HEK293 (cell line): ENCODE measurements around the gene MEMO1.
A peak's percentile ranks its signal among the peaks of the same experiment; 100 is the strongest.

Source experiments
- CTCF ChIA-PET: fragments of 350-600 bp; formaldehyde crosslinking; extraction: SDS; loops from one replicate; lab custom pipeline; 2021; ENCODE audit warnings: antibody characterized with exemption; lab: Yijun Ruan, JAX
- POLR2A ChIA-PET: fragments of 300-600 bp; formaldehyde crosslinking; extraction: SDS; loops from one replicate; lab custom pipeline; 2020; ENCODE audit warnings: antibody characterized with exemption, inconsistent platforms; lab: Yijun Ruan, JAX
- H3K27ac ChIP-seq: fragments of 200-500 bp; sonication (Bioruptor generic); 2 replicates; pipeline ENCODE4 v1.5.1; 2014; ENCODE audit warnings: low read depth, low read length, control low read depth, inconsistent platforms; ENCODE audit errors: extremely low read depth
- H3K36me3 ChIP-seq, 2 experiments: fragments of 200-500 bp in 1 of 2; sonication (Bioruptor generic) in 1 of 2; 1 replicate in 1 of 2; 2 replicates in 1 of 2; pipeline ENCODE4 v1.5.1; 2014 to 2017; ENCODE audit warnings: inconsistent platforms in 2 of 2, low read length in 2 of 2; ENCODE audit not compliant: control insufficient read depth in 2 of 2, insufficient read depth in 1 of 2
- H3K4me1 ChIP-seq: fragments of 200-500 bp; sonication (Bioruptor generic); 2 replicates; pipeline ENCODE4 v1.5.1; 2014; ENCODE audit warnings: mild to moderate bottlenecking, low read length, inconsistent platforms; ENCODE audit not compliant: control insufficient read depth, insufficient read depth
- H3K4me3 ChIP-seq: 2 replicates; pipeline ENCODE4 v1.5.1; 2011; ENCODE audit warnings: low read depth, mild to moderate bottlenecking, control low read depth, low read length, moderate library complexity
- H3K9me3 ChIP-seq: fragments of 200-500 bp; sonication (Bioruptor generic); 2 replicates; pipeline ENCODE4 v1.5.1; 2014; ENCODE audit warnings: low read depth, low read length, inconsistent platforms; ENCODE audit not compliant: control insufficient read depth, insufficient read depth
- HOXC10 ChIP-seq: sonication (generic); formaldehyde crosslinking; IDR thresholded peaks from 2 replicates; pipeline ENCODE4 v1.8.1; 2023; ENCODE audit warnings: mild to moderate bottlenecking, missing genetic modification reagents
- ZNF214 ChIP-seq: fragments of 450-650 bp; formaldehyde crosslinking; IDR thresholded peaks from 2 replicates; pipeline ENCODE4 v1.5.1; 2017; ENCODE audit warnings: missing biosample characterization, mild to moderate bottlenecking, missing genetic modification characterization, borderline replicate concordance
- ZNF501 ChIP-seq: fragments of 450-650 bp; formaldehyde crosslinking; IDR thresholded peaks from 2 replicates; pipeline ENCODE4 v1.5.1; 2016; ENCODE audit warnings: missing biosample characterization, missing genetic modification characterization
- ZNF585B ChIP-seq: fragments of 450-650 bp; formaldehyde crosslinking; IDR thresholded peaks from 2 replicates; pipeline ENCODE4 v1.5.1; 2016; ENCODE audit warnings: missing biosample characterization, missing genetic modification characterization
- ZNF623 ChIP-seq: fragments of 450-650 bp; formaldehyde crosslinking; IDR thresholded peaks from 2 replicates; pipeline ENCODE4 v1.5.1; 2016; ENCODE audit warnings: missing biosample characterization, missing genetic modification characterization
- ZNF843 ChIP-seq: fragments of 450-650 bp; formaldehyde crosslinking; IDR thresholded peaks from 2 replicates; pipeline ENCODE4 v1.5.1; 2016; ENCODE audit warnings: missing biosample characterization, missing genetic modification characterization
- TF ChIP-seq, protein P1 (sequence below): fragments of 450-650 bp; formaldehyde crosslinking; IDR thresholded peaks from 2 replicates; pipeline ENCODE4 v1.5.1; 2016; ENCODE audit warnings: missing biosample characterization, missing genetic modification characterization, borderline replicate concordance
- TF ChIP-seq, protein P2 (sequence below): fragments of 450-650 bp; IDR thresholded peaks from 2 replicates; pipeline ENCODE4 v1.5.1; 2018; ENCODE audit warnings: missing biosample characterization, missing genetic modification characterization
- TF ChIP-seq, protein P3 (sequence below): fragments of 450-650 bp; formaldehyde crosslinking; IDR thresholded peaks from 2 replicates; pipeline ENCODE4 v1.5.1; 2016; ENCODE audit warnings: missing biosample characterization, missing genetic modification characterization, low read depth
- TF ChIP-seq, protein P4 (sequence below): fragments of 450-650 bp; formaldehyde crosslinking; IDR thresholded peaks from 2 replicates; pipeline ENCODE4 v1.5.0; 2017; ENCODE audit warnings: missing biosample characterization, missing genetic modification characterization, borderline replicate concordance

The MEMO1 gene

DNA sequence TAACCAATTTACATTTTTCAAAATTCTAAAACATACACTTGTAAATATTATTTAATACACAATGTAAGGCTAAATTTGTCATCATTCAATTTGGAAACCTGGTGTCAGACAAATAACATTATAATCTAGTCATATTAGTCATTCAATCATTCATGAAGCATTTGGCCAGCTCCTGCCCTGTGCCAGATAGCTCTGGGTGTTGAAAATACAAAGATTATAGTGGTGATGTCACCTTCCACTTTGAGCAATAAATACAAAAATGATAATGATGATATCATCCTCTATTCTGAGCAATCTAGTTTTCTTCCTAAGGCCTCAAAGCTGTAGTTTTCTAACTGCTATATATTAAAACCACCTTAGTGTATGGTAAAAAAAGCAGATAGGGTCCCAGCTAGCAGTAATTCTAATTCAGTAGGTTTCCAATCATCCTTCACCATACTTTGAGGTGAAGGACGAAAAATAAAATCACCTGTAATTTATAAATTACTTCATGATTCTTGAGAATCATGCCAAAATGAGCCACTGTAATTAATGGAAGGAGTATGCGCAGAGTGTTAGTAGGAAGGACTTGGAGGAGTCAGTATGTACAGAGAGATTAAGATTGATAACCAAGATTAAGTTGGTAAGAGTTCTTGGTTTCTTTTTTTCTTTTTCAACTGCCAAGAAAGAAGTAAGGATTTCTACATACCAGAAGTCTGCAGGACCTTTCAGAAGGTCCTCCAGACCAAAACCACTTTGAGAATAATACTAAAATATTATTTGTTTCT is 23.2 kb downstream of the MEMO1 start (continued):
- no peak for TF ChIP-seq ZNF214 (tag by site-specific recombination)
- TF ChIP-seq, protein P1, sequence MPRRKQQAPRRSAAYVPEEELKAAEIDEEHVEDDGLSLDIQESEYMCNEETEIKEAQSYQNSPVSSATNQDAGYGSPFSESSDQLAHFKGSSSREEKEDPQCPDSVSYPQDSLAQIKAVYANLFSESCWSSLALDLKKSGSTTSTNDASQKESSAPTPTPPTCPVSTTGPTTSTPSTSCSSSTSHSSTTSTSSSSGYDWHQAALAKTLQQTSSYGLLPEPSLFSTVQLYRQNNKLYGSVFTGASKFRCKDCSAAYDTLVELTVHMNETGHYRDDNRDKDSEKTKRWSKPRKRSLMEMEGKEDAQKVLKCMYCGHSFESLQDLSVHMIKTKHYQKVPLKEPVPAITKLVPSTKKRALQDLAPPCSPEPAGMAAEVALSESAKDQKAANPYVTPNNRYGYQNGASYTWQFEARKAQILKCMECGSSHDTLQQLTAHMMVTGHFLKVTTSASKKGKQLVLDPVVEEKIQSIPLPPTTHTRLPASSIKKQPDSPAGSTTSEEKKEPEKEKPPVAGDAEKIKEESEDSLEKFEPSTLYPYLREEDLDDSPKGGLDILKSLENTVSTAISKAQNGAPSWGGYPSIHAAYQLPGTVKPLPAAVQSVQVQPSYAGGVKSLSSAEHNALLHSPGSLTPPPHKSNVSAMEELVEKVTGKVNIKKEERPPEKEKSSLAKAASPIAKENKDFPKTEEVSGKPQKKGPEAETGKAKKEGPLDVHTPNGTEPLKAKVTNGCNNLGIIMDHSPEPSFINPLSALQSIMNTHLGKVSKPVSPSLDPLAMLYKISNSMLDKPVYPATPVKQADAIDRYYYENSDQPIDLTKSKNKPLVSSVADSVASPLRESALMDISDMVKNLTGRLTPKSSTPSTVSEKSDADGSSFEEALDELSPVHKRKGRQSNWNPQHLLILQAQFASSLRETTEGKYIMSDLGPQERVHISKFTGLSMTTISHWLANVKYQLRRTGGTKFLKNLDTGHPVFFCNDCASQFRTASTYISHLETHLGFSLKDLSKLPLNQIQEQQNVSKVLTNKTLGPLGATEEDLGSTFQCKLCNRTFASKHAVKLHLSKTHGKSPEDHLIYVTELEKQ (tag by site-specific recombination) = no peak

DNA sequence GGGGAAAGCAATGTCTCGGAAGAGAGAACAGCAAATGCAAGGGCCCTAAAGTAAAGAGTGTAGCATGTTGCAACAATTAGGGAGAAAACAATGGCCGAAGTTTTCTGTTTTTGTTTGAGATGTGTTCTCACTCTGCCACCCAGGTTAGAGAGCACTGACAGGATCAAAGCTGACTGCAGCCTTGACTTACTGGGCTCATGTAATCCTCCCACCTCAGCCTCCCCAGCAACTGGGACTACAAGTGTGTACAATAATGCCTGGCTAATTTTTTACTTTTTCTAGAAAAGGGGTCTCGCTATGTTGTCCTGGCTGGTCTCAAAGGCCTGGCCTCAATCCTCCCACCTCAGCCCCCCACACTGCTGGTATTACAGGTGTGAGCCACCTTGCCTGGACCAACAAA is 23.9 kb downstream of the MEMO1 start:
- POLR2A ChIA-PET = no interaction called here
- no peaks in the 10 kb centered on the region; a peak in 1 of 3 replicates for H3K36me3 ChIP-seq
- no peaks in the 10 kb centered on the region for H3K9me3 ChIP-seq
- 0 out of 2 replicates have a peak overlapping the region, but pooled peaks have one; percentile 31 for H3K27ac ChIP-seq
- no peak for TF ChIP-seq HOXC10 (CRISPR knock-in tag)
- no peak for TF ChIP-seq ZNF501 (tag by site-specific recombination)
- TF ChIP-seq, protein P2, sequence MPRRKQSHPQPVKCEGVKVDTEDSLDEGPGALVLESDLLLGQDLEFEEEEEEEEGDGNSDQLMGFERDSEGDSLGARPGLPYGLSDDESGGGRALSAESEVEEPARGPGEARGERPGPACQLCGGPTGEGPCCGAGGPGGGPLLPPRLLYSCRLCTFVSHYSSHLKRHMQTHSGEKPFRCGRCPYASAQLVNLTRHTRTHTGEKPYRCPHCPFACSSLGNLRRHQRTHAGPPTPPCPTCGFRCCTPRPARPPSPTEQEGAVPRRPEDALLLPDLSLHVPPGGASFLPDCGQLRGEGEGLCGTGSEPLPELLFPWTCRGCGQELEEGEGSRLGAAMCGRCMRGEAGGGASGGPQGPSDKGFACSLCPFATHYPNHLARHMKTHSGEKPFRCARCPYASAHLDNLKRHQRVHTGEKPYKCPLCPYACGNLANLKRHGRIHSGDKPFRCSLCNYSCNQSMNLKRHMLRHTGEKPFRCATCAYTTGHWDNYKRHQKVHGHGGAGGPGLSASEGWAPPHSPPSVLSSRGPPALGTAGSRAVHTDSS (tag by site-specific recombination) = no peak
- TF ChIP-seq ZNF623 = no peak
- no peak for TF ChIP-seq ZNF585B (tag by site-specific recombination)
- peaks cover 10% of the 10 kb centered on the region; the same call in 1 of the 2 replicates for H3K4me1 ChIP-seq
- CTCF ChIA-PET = no interaction called here
- no peak overlapping the region for H3K4me3 ChIP-seq

DNA sequence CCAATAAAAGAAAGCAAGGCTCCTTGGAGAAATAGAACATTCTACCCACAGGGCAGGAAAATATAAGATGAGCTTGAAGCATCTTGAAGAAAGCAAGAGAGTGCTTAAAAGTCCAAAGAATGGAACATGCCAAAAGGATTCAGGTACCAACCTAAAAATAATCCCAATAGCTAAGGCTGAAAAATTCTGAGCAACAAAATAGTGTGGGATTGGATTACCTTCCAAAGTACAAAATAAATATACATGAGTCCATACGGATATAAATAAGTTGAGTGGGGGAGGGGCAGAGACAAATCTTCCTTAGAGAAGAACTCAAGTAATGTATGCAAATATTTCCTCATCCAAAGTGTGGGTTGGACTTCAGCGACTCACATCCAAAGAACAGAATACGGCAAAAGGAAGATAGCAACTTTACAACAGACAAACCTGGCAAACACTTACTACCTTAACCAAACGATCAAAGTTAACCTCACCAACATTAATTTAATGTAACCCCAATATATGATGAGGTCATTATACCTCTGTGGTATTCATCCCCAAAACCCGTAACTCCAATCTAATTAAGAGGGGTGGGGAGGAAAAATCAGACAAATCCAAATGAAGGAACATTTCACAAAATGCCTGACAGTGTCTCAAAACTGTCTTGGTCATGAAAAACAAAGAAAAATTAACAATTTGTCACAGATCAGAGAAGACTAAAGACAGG is 26.9 kb downstream of the MEMO1 start:
- POLR2A ChIA-PET = no interaction called here
- TF ChIP-seq, protein P3, sequence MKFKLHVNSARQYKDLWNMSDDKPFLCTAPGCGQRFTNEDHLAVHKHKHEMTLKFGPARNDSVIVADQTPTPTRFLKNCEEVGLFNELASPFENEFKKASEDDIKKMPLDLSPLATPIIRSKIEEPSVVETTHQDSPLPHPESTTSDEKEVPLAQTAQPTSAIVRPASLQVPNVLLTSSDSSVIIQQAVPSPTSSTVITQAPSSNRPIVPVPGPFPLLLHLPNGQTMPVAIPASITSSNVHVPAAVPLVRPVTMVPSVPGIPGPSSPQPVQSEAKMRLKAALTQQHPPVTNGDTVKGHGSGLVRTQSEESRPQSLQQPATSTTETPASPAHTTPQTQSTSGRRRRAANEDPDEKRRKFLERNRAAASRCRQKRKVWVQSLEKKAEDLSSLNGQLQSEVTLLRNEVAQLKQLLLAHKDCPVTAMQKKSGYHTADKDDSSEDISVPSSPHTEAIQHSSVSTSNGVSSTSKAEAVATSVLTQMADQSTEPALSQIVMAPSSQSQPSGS (tag by site-specific recombination) = peak; percentile 60; the same call in 1 of the 2 replicates
- TF ChIP-seq, protein P4, sequence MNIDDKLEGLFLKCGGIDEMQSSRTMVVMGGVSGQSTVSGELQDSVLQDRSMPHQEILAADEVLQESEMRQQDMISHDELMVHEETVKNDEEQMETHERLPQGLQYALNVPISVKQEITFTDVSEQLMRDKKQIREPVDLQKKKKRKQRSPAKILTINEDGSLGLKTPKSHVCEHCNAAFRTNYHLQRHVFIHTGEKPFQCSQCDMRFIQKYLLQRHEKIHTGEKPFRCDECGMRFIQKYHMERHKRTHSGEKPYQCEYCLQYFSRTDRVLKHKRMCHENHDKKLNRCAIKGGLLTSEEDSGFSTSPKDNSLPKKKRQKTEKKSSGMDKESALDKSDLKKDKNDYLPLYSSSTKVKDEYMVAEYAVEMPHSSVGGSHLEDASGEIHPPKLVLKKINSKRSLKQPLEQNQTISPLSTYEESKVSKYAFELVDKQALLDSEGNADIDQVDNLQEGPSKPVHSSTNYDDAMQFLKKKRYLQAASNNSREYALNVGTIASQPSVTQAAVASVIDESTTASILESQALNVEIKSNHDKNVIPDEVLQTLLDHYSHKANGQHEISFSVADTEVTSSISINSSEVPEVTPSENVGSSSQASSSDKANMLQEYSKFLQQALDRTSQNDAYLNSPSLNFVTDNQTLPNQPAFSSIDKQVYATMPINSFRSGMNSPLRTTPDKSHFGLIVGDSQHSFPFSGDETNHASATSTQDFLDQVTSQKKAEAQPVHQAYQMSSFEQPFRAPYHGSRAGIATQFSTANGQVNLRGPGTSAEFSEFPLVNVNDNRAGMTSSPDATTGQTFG (tag by site-specific recombination) = no peak
- TF ChIP-seq ZNF843 = no peak
- TF ChIP-seq, all 188 proteins: peak for 1
- CTCF ChIA-PET = no interaction called here
- Histone ChIP-seq H3K36me3 (no peaks in the 10 kb centered on the region; a peak in 1 of 3 replicates), H3K9me3 (no peaks in the 10 kb centered on the region), H3K4me3 (no peak overlapping the region), H3K4me1 (peaks cover 10% of the 10 kb centered on the region; the same call in 1 of the 2 replicates), H3K27ac (no peak overlapping the region)
